GM12878 (cell line): ENCODE results near the gene RPL13A. TPM values are rescaled to one million over a fixed set of nuclear protein-coding genes. Genes with fewer than 3 reads are reported as not detected.
A peak's percentile ranks its signal among the peaks of the same experiment; 100 is the strongest.

Source experiments
- ATF7 ChIP-seq: fragments of 450-650 bp; IDR thresholded peaks from 2 replicates; pipeline ENCODE4 v1.6.1; 2016; ENCODE audit warnings: low read depth, mild to moderate bottlenecking
- CEBPB ChIP-seq, 2 experiments: fragments of 150-350 bp in 1 of 2; IDR thresholded peaks; 2 replicates each; pipeline ENCODE4 v1.6.1; 2012 to 2014; ENCODE audit warnings: low read depth in 2 of 2, low read length in 2 of 2, borderline replicate concordance in 1 of 2, inconsistent platforms in 1 of 2
- CHD1 ChIP-seq: IDR thresholded peaks from 2 replicates; pipeline ENCODE4 v1.6.1; 2012; ENCODE audit warnings: low read depth, low read length, improper control_type of control experiment
- MEF2A ChIP-seq: IDR thresholded peaks from 2 replicates; pipeline ENCODE4 v1.6.1; 2011; ENCODE audit warnings: low read depth, mild to moderate bottlenecking, low read length, moderate library complexity; ENCODE audit not compliant: insufficient read depth
- NBN ChIP-seq: fragments of 450-650 bp; IDR thresholded peaks from 2 replicates; pipeline ENCODE4 v1.6.1; 2016
- PAX5 ChIP-seq: IDR thresholded peaks from 2 replicates; pipeline ENCODE4 v1.6.1; 2011; ENCODE audit warnings: low read depth, low read length, borderline replicate concordance
- SMAD1 ChIP-seq: fragments of 450-650 bp; IDR thresholded peaks from 2 replicates; pipeline ENCODE4 v1.6.1; 2018; ENCODE audit warnings: mild to moderate bottlenecking, low read depth; ENCODE audit not compliant: partially characterized antibody
- SP1 ChIP-seq: IDR thresholded peaks from one replicate; pipeline ENCODE4 v1.6.1; 2011; ENCODE audit warnings: low read depth, low read length
- WRNIP1 ChIP-seq: IDR thresholded peaks from 2 replicates; pipeline ENCODE4 v1.6.1; 2011; ENCODE audit warnings: low read depth, low read length, improper control_type of control experiment, borderline replicate concordance
- polyA plus RNA-seq, 11 experiments: library from polyadenylated mRNA; depleted of rRNA in 4 of 11; unstranded in 6 of 11; stranded (reverse) in 5 of 11; fragments of >200 nt; fragmentation: Nextera tagmentation in 4 of 11; fragmentation: Illumina TruSeq in 1 of 11; extraction: Ambion mirVana in 4 of 11; extraction: Trizol in 1 of 11; gene quantifications; 1 replicate in 1 of 11; 2 replicates in 10 of 11; pipeline versions ENCODE4 v1.2.1 to v1.2.3, GENCODE V29; 2011 to 2016; ENCODE audit warnings: inconsistent platforms in 2 of 11, missing spikeins in 2 of 11, low read depth in 1 of 11
- total RNA-seq, 4 experiments: library from RNA; depleted of rRNA in 3 of 4; stranded (reverse); fragments of >200 nt in 3 of 4; fragmentation: Illumina TruSeq in 1 of 4; extraction: Trizol in 1 of 4; gene quantifications; 2 replicates each; pipeline versions ENCODE4 v1.2.1 to v1.2.3, GENCODE V29; 2013 to 2021
- TF ChIP-seq, protein P1 (sequence below): fragments of 450-650 bp; IDR thresholded peaks from 2 replicates; pipeline ENCODE4 v1.6.1; 2017; ENCODE audit warnings: mild to moderate bottlenecking
- TF ChIP-seq, protein P2 (sequence below): IDR thresholded peaks from 2 replicates; pipeline ENCODE4 v1.6.1; 2011; ENCODE audit warnings: borderline replicate concordance, low read depth, mild to moderate bottlenecking, moderate library complexity, low read length; ENCODE audit not compliant: insufficient read depth, poor library complexity, severe bottlenecking
- TF ChIP-seq, protein P3 (sequence below), 3 experiments: IDR thresholded peaks in 2 of 3; conservative IDR thresholded peaks in 1 of 3; 2 replicates each; pipeline ENCODE4 v1.5.1; 2011; ENCODE audit warnings: low read depth in 3 of 3, low read length in 3 of 3, mild to moderate bottlenecking in 3 of 3, control low read depth in 2 of 3, moderate library complexity in 2 of 3, inconsistent platforms in 1 of 3, mixed read lengths in 1 of 3; ENCODE audit not compliant: control insufficient read depth in 2 of 3, insufficient read depth in 1 of 3; ENCODE audit errors: extremely low read depth in 1 of 3
- TF ChIP-seq, protein P4 (sequence below): fragments of 450-650 bp; IDR thresholded peaks from 2 replicates; pipeline ENCODE4 v1.6.1; 2016; ENCODE audit warnings: mild to moderate bottlenecking, moderate library complexity, borderline replicate concordance
- TF ChIP-seq, protein P5 (sequence below): fragments of 450-650 bp; formaldehyde crosslinking; IDR thresholded peaks from 2 replicates; pipeline ENCODE4 v1.5.0; 2022; ENCODE audit warnings: mild to moderate bottlenecking, missing genetic modification characterization

Gene RPL13A
- total and polyA plus RNA-seq, 10 of the 15 experiments (the other 5 are each of a cell fraction or from before 2014, with no cell fraction given): 1,426 to 8,961 (median 4,266) TPM

DNA sequence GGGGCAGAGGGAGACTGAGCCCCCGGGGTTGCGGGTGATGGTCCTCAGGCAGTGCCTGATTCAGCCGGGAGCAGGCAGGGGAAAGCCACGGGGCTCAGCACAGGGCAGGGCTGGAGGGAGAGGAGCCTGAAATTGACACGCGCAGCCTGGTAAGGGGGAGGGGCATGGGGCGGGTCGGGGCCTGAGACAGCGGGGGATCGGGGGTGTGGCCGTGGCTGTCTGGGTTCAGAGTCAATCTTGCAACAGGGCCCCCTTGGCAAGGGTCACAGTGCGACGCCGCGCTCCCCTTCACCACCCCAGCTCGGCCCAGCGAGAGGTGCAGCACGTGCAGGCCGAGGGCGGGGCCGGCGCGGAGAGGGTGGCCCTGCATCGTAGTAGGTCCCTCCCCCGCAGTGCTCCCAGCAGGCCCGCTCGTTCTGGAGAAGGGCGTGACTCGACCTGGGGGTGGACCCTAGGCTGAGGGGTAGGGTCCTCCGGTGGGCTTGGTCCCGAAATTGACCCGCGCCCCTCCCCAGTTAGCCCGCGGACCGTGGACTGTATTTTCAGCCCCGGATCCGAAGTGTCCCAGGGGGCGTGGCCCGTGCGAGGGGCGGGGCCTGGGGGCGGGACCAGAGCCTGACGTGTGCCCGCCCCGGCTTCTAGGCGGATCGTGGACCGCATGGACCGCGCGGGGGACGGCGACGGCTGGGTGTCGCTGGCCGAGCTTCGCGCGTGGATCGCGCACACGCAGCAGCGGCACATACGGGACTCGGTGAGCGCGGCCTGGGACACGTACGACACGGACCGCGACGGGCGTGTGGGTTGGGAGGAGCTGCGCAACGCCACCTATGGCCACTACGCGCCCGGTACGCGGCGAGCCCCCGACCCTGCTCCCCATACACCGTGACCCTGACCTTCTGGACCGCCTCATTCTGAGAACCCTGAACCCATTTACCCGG, 46.4 kb downstream of the RPL13A start (continued):
- TF ChIP-seq, protein P1, sequence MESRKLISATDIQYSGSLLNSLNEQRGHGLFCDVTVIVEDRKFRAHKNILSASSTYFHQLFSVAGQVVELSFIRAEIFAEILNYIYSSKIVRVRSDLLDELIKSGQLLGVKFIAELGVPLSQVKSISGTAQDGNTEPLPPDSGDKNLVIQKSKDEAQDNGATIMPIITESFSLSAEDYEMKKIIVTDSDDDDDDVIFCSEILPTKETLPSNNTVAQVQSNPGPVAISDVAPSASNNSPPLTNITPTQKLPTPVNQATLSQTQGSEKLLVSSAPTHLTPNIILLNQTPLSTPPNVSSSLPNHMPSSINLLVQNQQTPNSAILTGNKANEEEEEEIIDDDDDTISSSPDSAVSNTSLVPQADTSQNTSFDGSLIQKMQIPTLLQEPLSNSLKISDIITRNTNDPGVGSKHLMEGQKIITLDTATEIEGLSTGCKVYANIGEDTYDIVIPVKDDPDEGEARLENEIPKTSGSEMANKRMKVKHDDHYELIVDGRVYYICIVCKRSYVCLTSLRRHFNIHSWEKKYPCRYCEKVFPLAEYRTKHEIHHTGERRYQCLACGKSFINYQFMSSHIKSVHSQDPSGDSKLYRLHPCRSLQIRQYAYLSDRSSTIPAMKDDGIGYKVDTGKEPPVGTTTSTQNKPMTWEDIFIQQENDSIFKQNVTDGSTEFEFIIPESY: no peak
- TF ChIP-seq, protein P2, sequence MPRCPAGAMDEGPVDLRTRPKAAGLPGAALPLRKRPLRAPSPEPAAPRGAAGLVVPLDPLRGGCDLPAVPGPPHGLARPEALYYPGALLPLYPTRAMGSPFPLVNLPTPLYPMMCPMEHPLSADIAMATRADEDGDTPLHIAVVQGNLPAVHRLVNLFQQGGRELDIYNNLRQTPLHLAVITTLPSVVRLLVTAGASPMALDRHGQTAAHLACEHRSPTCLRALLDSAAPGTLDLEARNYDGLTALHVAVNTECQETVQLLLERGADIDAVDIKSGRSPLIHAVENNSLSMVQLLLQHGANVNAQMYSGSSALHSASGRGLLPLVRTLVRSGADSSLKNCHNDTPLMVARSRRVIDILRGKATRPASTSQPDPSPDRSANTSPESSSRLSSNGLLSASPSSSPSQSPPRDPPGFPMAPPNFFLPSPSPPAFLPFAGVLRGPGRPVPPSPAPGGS: no peak
- TF ChIP-seq, protein P3, sequence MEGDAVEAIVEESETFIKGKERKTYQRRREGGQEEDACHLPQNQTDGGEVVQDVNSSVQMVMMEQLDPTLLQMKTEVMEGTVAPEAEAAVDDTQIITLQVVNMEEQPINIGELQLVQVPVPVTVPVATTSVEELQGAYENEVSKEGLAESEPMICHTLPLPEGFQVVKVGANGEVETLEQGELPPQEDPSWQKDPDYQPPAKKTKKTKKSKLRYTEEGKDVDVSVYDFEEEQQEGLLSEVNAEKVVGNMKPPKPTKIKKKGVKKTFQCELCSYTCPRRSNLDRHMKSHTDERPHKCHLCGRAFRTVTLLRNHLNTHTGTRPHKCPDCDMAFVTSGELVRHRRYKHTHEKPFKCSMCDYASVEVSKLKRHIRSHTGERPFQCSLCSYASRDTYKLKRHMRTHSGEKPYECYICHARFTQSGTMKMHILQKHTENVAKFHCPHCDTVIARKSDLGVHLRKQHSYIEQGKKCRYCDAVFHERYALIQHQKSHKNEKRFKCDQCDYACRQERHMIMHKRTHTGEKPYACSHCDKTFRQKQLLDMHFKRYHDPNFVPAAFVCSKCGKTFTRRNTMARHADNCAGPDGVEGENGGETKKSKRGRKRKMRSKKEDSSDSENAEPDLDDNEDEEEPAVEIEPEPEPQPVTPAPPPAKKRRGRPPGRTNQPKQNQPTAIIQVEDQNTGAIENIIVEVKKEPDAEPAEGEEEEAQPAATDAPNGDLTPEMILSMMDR (IDR thresholded peaks at IDR 0.05 in 2 of 3, conservative IDR thresholded peaks at IDR 0.05 in 1 of 3; ENCODE audit: control insufficient read depth in 2 of 3, extremely low read depth in 1 of 3, insufficient read depth in 1 of 3, low read depth in 3 of 3, low read length in 3 of 3): peak; percentile 7 to 42 (median 37); a peak in 4 of 6 replicates
- TF ChIP-seq PAX5: no peak
- TF ChIP-seq, protein P4, sequence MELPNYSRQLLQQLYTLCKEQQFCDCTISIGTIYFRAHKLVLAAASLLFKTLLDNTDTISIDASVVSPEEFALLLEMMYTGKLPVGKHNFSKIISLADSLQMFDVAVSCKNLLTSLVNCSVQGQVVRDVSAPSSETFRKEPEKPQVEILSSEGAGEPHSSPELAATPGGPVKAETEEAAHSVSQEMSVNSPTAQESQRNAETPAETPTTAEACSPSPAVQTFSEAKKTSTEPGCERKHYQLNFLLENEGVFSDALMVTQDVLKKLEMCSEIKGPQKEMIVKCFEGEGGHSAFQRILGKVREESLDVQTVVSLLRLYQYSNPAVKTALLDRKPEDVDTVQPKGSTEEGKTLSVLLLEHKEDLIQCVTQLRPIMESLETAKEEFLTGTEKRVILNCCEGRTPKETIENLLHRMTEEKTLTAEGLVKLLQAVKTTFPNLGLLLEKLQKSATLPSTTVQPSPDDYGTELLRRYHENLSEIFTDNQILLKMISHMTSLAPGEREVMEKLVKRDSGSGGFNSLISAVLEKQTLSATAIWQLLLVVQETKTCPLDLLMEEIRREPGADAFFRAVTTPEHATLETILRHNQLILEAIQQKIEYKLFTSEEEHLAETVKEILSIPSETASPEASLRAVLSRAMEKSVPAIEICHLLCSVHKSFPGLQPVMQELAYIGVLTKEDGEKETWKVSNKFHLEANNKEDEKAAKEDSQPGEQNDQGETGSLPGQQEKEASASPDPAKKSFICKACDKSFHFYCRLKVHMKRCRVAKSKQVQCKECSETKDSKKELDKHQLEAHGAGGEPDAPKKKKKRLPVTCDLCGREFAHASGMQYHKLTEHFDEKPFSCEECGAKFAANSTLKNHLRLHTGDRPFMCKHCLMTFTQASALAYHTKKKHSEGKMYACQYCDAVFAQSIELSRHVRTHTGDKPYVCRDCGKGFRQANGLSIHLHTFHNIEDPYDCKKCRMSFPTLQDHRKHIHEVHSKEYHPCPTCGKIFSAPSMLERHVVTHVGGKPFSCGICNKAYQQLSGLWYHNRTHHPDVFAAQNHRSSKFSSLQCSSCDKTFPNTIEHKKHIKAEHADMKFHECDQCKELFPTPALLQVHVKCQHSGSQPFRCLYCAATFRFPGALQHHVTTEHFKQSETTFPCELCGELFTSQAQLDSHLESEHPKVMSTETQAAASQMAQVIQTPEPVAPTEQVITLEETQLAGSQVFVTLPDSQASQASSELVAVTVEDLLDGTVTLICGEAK: no peak
- TF ChIP-seq, protein P5, sequence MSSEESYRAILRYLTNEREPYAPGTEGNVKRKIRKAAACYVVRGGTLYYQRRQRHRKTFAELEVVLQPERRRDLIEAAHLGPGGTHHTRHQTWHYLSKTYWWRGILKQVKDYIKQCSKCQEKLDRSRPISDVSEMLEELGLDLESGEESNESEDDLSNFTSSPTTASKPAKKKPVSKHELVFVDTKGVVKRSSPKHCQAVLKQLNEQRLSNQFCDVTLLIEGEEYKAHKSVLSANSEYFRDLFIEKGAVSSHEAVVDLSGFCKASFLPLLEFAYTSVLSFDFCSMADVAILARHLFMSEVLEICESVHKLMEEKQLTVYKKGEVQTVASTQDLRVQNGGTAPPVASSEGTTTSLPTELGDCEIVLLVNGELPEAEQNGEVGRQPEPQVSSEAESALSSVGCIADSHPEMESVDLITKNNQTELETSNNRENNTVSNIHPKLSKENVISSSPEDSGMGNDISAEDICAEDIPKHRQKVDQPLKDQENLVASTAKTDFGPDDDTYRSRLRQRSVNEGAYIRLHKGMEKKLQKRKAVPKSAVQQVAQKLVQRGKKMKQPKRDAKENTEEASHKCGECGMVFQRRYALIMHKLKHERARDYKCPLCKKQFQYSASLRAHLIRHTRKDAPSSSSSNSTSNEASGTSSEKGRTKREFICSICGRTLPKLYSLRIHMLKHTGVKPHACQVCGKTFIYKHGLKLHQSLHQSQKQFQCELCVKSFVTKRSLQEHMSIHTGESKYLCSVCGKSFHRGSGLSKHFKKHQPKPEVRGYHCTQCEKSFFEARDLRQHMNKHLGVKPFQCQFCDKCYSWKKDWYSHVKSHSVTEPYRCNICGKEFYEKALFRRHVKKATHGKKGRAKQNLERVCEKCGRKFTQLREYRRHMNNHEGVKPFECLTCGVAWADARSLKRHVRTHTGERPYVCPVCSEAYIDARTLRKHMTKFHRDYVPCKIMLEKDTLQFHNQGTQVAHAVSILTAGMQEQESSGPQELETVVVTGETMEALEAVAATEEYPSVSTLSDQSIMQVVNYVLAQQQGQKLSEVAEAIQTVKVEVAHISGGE (CRISPR knock-in tag): no peak
- peak; percentile 9 for TF ChIP-seq SP1
- TF ChIP-seq WRNIP1: no peak
- TF ChIP-seq CHD1: no peak
- no peak for TF ChIP-seq SMAD1
- TF ChIP-seq ATF7: no peak
- no peak for TF ChIP-seq NBN
- no peak for TF ChIP-seq CEBPB (IDR thresholded peaks at IDR 0.05; ENCODE audit: borderline replicate concordance in 1 of 2, low read depth in 2 of 2, low read length in 2 of 2)
- TF ChIP-seq MEF2A: no peak
